22Rv1 (cell line): ENCODE measurements around the gene TNIP1.

Experiments
- H3K27ac ChIP-seq: fragments of 450-650 bp; 2 replicates; pipeline ENCODE4 v1.5.1; 2017
- ZFX ChIP-seq: fragments of 450-650 bp; IDR thresholded peaks from 2 replicates; pipeline ENCODE4 v1.6.1; 2017; ENCODE audit warnings: antibody characterized with exemption, borderline replicate concordance
- TF ChIP-seq, protein P1 (sequence below): fragments of 450-650 bp; IDR thresholded peaks from 2 replicates; pipeline ENCODE4 v1.5.1; 2017; ENCODE audit warnings: mild to moderate bottlenecking

TNIP1 gene

GRCh38 chr5:151008210-151008491 is 72.7 kb downstream of the TNIP1 start:
- H3K27ac ChIP-seq = no peak overlapping the region

DNA sequence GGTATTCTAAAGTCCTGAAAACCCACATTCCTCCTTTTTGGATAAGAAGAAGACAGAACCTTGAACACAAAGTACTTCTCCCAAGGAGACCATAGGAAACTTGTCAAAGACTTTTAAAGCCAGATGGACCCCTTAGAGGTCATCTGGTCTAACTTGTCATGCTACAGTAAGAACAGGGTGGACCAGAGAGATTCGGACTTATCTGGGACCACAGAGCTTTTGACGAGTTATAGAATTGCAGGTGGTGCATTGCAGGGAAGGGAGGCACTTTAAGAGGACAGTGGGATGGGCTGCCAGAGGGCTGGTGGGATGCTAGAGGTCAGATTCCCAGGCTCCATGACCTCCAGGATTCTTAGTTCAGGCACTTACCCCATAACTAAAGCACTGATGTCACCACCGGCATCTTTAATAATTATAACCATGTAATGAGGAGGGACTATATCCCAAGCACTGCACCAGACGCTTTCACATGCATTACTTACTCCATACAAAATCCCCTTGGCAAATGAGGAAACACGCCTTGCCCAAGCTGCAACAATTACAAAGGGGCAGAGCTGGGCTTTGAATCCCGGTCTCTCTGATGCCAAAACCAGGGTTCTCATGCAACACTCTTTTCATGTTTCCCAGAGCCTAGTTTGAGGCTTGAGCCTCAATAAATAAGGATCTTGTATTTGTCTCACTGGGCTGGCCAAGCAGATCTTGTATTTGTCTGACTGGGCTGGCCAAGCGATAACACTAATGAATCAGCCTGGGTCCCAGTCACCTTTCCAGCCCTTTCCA is 73.2 kb downstream of the TNIP1 start:
- TF ChIP-seq, protein P1, sequence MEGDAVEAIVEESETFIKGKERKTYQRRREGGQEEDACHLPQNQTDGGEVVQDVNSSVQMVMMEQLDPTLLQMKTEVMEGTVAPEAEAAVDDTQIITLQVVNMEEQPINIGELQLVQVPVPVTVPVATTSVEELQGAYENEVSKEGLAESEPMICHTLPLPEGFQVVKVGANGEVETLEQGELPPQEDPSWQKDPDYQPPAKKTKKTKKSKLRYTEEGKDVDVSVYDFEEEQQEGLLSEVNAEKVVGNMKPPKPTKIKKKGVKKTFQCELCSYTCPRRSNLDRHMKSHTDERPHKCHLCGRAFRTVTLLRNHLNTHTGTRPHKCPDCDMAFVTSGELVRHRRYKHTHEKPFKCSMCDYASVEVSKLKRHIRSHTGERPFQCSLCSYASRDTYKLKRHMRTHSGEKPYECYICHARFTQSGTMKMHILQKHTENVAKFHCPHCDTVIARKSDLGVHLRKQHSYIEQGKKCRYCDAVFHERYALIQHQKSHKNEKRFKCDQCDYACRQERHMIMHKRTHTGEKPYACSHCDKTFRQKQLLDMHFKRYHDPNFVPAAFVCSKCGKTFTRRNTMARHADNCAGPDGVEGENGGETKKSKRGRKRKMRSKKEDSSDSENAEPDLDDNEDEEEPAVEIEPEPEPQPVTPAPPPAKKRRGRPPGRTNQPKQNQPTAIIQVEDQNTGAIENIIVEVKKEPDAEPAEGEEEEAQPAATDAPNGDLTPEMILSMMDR = no peak
- TF ChIP-seq ZFX = no peak
- H3K27ac ChIP-seq = no peak overlapping the region

More at GRCh38 chr5:151008210-151008491, 72.7 kb downstream of the TNIP1 start:
- TF ChIP-seq, protein P1 = no peak
- no peak for TF ChIP-seq ZFX

- no peak overlapping the region for H3K27ac ChIP-seq
- no peak for TF ChIP-seq ZFX
- TF ChIP-seq, protein P1 = no peak
Measured at GRCh38 chr5:151006704-151007334, 74.0 kb downstream of the TNIP1 start.

- no peak for TF ChIP-seq ZFX
- TF ChIP-seq, protein P1 = no peak
- no peak overlapping the region for H3K27ac ChIP-seq
Measured at GRCh38 chr5:151005950-151006576, 74.8 kb downstream of the TNIP1 start.

DNA sequence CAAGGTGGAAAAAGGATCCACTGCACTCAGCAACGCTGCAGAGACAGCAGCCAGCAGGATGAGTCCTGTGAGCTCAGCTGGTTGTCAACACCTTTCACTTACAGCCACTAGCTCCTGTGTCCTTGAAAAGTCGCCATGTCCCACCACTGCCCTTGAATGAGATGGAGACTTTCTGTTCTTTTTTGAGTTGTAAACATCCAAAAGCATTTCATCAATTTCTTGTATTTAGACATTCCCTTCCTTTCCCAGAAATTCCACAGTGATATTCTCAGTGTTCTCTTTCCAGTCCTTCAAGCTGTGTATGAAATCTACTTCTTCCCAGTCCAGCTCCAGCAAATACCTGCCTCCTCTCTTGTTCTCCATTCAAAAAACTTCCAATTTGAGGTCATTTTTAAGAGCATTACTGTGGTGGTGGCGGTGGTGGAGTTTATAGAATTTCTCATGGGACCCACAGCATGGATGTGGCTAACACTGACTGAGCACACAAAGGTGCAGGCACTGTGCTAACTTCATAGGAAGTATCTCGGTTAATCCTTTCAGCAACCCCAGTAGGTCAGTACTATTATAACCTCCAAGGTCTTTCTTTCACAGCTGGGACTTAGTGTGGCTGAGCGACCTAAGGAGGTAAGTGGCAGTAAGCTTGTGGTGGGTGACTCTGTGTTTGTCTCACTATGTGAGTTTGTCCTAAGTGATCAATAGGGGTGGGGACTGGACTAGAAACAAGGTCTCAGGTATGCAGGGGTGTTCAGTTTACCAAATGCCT is 75.5 kb downstream of the TNIP1 start:
- no peak for TF ChIP-seq ZFX
- TF ChIP-seq, protein P1 = no peak
- H3K27ac ChIP-seq = no peak overlapping the region

DNA sequence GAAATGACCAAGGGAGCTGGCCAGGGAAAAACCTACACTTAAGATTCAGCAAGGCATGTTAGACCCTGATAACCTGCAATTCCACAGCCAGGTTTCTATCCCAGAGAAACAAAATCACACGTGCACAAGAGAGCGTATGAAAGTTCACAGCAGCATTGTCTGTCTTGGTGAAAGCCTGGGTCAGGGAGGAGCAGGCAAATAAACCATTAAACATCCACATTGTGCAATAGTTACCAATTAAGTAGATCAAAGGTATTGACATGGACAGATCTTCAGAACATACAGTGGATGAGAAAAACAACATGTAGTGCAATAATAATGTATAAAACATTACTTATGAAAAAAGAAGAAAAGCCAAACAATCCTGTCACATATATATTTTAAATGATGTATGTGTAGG is 76.3 kb downstream of the TNIP1 start:
- TF ChIP-seq ZFX = no peak
- TF ChIP-seq, protein P1 = no peak

More for the DNA sequence above, 76.3 kb downstream of the TNIP1 start:
- no peak overlapping the region for H3K27ac ChIP-seq
